C4-2B (cell line): ENCODE measurements around the gene LIPT2.
"Not testable (repeated sequence)": the region's sequence is repeated elsewhere in the genome, so short reads cannot be mapped to it uniquely, and the experiment has no call there.

Experiments
- H3K27ac ChIP-seq: fragments of 450-650 bp; 2 replicates; pipeline ENCODE4 v1.5.1; 2017
- ZFX ChIP-seq: fragments of 450-650 bp; IDR thresholded peaks from 2 replicates; pipeline ENCODE4 v1.6.1; 2017
- TF ChIP-seq, protein P1 (sequence below): fragments of 450-650 bp; conservative IDR thresholded peaks from 2 replicates; pipeline ENCODE4 v1.5.1; 2017; ENCODE audit warnings: mild to moderate bottlenecking

The LIPT2 gene

DNA sequence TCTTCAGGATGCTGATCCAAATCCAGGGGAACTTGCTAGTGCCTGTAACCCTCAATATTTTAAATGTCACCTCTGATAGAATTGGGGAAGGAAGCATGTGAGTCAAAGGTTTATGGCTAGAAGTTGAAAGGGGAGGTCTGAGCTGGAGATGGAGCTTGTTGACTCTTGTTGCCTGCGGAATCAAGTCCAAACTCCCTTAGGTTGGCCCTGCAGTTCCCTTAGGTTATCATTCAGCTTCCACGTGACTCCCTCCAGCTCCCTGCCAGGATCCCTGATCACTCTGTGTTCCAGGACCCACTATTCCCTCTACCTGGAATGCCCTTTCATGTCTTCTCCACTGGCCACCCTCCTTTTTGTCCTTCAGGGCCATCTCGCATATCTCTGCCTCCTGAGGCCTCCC is 26.2 kb upstream of the LIPT2 start:
- no peak overlapping the region for H3K27ac ChIP-seq
- TF ChIP-seq ZFX = no peak
- TF ChIP-seq, protein P1, sequence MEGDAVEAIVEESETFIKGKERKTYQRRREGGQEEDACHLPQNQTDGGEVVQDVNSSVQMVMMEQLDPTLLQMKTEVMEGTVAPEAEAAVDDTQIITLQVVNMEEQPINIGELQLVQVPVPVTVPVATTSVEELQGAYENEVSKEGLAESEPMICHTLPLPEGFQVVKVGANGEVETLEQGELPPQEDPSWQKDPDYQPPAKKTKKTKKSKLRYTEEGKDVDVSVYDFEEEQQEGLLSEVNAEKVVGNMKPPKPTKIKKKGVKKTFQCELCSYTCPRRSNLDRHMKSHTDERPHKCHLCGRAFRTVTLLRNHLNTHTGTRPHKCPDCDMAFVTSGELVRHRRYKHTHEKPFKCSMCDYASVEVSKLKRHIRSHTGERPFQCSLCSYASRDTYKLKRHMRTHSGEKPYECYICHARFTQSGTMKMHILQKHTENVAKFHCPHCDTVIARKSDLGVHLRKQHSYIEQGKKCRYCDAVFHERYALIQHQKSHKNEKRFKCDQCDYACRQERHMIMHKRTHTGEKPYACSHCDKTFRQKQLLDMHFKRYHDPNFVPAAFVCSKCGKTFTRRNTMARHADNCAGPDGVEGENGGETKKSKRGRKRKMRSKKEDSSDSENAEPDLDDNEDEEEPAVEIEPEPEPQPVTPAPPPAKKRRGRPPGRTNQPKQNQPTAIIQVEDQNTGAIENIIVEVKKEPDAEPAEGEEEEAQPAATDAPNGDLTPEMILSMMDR = no peak

DNA sequence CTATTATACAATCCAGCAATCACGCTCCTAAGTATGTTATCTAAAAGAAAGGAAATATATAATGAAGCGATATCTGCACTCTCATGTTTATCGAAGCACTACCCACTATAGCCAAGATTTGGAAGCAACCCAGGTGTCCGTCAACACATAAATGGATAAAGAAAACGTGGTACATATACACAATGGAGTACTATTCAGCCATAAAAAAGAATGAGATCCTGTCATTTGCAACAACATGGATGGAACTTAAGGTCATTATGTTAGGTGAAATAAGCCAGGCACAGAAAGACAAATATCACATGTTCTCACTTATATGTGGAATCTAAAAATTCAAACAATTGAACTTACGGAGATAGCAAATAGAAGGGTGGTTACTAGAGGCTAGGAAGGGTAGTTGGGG is 24.1 kb upstream of the LIPT2 start:
- not testable (repeated sequence) for H3K27ac ChIP-seq

DNA sequence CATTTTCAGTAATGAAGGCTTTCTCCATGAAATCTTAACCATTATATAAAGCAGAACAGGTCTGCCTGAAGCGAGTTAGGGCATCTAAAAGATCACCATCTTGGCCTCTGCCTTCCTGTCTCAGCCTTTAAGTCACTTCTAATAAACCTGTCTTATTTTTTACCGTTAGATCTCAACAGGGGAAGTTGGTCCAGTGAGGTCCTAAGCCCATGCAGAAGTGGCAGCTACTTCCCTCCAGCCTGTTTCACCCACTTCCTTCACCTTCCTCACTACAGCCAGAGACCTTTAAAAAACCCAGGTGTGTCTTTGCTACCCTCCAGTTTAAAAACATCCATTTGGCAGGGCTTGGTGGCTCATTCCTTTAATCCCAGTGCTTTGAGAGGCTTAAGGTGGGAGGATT is 14.1 kb upstream of the LIPT2 start:
- H3K27ac ChIP-seq = no peak overlapping the region
- TF ChIP-seq ZFX = no peak
- TF ChIP-seq, protein P1 = no peak

- H3K27ac ChIP-seq = no peak overlapping the region
- no peak for TF ChIP-seq ZFX
These were observed 13.3 kb upstream of the LIPT2 start for GRCh38 chr11:74506823-74507222.

GRCh38 chr11:74505911-74506310 is 12.4 kb upstream of the LIPT2 start:
- TF ChIP-seq ZFX = no peak
- TF ChIP-seq, protein P1 = no peak
- H3K27ac ChIP-seq = no peak overlapping the region

DNA sequence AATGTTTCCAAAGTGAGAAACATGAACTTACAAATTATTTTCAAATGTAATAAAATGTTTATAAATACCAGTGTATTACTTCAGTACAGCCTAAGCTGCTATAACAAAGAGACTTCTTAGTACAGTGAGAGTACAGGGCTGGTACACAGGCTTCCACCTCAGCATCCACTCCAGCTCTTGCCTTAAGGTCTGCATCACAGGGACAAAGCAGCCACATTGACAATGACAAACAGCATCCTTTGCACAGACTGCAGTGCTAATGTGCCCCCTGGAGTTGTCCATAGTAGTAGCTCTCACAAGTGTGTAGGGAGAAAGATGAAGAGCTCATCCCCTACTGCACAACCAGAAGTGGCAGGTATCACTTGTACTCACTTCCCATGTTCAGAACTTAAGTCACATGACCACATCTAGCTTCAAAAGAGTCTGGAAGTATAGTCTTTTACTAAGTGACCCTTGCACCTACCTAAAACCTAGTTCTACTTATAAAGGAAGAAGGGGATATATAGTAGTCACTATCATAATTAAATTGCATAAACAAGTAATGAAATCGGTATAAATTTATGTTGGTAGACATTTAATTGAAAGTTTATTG is 10.7 kb upstream of the LIPT2 start:
- TF ChIP-seq ZFX = no peak
- TF ChIP-seq, protein P1 = no peak
- no peak overlapping the region for H3K27ac ChIP-seq

DNA sequence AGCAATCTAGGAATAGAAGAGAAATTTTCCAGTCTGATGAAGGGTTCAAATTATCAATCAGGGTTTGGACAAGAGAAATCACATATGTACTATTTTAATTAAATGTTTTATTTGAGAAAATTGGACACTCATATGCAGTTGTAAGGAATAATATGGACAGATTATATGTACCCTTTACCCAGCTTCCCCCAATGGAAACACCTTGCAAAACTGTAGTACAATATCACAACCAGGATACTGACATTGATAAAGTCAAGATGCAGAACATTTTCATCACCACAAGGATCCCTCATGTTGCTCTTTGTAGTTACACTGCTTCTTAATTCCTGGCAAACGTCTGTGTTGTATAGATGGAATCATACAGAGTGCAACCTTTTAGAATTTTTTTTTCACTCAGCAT is 1.4 kb upstream of the LIPT2 start:
- TF ChIP-seq, protein P1 = no peak
- no peak for TF ChIP-seq ZFX
- no peak overlapping the region for H3K27ac ChIP-seq

GRCh38 chr11:74493791-74494630 is 487 bp upstream of the LIPT2 start:
- TF ChIP-seq, protein P1 = no peak
- TF ChIP-seq ZFX = no peak
- peak overlapping the region; percentile 99 for H3K27ac ChIP-seq
